ENCODE measurements around the gene ZNF33A. TPM values are rescaled to one million over a fixed set of nuclear protein-coding genes. Genes with fewer than 3 reads are reported as not detected.

Gene ZNF33A
- total RNA-seq, 1 donor from 2014 or later: 38.2 TPM

Other genes with a start within 250 kb of the ZNF33A start
- 11.1 TPM for gene ZNF248, start 153.1 kb upstream of the ZNF33A start, total RNA-seq (ENCODE audit: unreplicated experiment)
- 7.7 TPM for gene ZNF25, start 34.0 kb upstream of the ZNF33A start, total RNA-seq (ENCODE audit: unreplicated experiment)
- gene ZNF37A, start 83.7 kb downstream of the ZNF33A start, total RNA-seq (ENCODE audit: unreplicated experiment): 21.1 TPM

Measured in glutamatergic neuron (in vitro differentiated cells).